GM20000 (cell line): ENCODE results near the gene JKAMP.

ENCODE experiments used
- DNase-seq: peaks from one replicate; pipeline ENCODE4 v3.0.0; 2012; ENCODE audit warnings: low spot score
- TF ChIP-seq, protein P1 (sequence below): IDR thresholded peaks from 2 replicates; pipeline ENCODE4 v1.5.1; 2012; ENCODE audit warnings: mild to moderate bottlenecking, control low read depth; ENCODE audit errors: extremely low read depth, missing control alignments

The JKAMP gene

DNA sequence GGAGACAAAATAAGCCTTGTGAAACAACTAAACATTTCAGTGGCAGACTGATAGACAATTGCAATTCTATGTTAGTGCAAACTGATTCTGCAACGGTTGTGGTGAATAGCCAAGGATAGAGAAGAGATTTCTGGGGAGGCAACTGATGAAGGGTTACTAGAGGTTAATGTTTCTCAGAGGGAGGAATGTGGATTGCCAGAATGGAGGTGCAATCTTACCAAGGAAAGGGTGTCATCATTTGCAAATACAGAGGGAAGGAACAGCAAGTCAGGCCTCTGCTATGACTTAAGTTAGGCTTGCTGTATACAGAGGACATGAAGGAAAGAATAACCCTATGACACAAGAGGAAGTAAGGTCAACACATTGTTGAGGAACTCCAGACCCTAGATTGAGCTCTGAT is 56.5 kb downstream of the JKAMP start:
- TF ChIP-seq, protein P1, sequence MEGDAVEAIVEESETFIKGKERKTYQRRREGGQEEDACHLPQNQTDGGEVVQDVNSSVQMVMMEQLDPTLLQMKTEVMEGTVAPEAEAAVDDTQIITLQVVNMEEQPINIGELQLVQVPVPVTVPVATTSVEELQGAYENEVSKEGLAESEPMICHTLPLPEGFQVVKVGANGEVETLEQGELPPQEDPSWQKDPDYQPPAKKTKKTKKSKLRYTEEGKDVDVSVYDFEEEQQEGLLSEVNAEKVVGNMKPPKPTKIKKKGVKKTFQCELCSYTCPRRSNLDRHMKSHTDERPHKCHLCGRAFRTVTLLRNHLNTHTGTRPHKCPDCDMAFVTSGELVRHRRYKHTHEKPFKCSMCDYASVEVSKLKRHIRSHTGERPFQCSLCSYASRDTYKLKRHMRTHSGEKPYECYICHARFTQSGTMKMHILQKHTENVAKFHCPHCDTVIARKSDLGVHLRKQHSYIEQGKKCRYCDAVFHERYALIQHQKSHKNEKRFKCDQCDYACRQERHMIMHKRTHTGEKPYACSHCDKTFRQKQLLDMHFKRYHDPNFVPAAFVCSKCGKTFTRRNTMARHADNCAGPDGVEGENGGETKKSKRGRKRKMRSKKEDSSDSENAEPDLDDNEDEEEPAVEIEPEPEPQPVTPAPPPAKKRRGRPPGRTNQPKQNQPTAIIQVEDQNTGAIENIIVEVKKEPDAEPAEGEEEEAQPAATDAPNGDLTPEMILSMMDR: no peak

DNA sequence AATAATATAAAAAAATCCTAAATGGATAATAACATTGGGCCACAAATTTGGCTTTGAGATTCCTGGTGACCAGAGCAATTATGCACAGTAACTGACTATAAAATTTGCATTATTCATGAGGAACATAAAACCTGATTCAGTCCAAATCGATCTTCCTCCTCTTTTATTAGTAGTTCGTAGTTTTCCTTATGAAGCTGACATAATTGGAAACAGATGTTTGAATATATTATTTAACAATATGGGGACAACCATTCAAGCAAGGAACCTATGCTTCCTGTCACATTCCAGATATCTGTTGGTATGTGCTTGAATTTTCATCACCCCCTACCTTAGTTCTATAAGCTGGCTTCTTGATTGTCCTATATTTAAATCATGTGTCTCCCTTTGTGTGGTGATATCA is 57.4 kb downstream of the JKAMP start:
- no peak for DNase-seq
- TF ChIP-seq, protein P1: no peak

More for the DNA sequence above, 56.5 kb downstream of the JKAMP start:
- no peak for DNase-seq

DNA sequence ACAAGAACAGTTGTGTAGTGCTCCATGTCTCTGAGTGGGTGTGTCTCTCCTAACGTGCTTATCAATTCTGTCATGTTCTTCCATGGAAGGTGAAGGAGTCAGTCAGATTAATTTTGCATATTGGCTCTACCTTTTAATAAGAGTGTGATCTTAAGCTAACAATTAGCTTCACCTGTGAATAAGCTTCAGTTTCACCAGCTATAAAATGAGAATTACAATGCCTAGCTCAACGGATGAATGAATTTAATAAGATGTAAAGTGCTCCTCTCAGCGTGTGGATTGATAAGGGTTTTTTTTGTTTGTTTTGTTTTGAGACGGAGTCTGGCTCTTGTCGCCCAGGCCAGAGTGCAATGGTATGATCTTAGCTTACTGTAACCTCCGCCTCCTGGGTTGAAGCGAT is 59.6 kb downstream of the JKAMP start:
- DNase-seq: no peak

DNA sequence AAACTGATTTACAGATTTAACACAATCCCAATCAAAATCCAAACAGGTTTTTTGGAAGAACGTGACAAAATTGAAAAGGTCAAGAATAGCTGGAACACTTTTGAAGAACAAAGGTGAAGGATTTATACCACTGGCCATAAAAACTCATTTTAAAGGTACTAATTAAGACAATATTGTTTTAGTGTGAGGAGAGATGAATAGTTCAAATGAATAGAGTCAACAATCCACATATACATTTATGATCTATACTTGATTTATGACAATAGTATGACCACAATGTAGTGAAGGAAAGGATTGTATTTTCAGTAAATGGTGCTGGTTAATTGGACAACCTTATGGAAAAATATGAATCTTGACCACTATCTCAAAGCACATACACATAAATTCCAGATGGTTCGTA is 63.0 kb downstream of the JKAMP start:
- TF ChIP-seq, protein P1: no peak
- DNase-seq: no peak

More for the DNA sequence above, 59.6 kb downstream of the JKAMP start:
- TF ChIP-seq, protein P1: no peak
